Skeletal muscle tissue (tissue), 4 donors: ENCODE data around the gene RBM3. TPM values are rescaled to one million over a fixed set of nuclear protein-coding genes. Genes with fewer than 3 reads are reported as not detected.
"Not testable (repeated sequence)": the region's sequence is repeated elsewhere in the genome, so short reads cannot be mapped to it uniquely, and the experiment has no call there.

Source experiments
- H3K27ac ChIP-seq: one replicate; pipeline ENCODE4 v1.7.0; 2013; ENCODE audit warnings: mild to moderate bottlenecking, low read depth, low read length, inconsistent platforms
- H3K27me3 ChIP-seq, 3 donors: one replicate each; pipeline ENCODE4 v1.7.0; 2013; ENCODE audit warnings: low read length in 3 of 3; ENCODE audit not compliant: control insufficient read depth in 3 of 3, insufficient read depth in 3 of 3
- H3K36me3 ChIP-seq, 3 donors: one replicate each; pipeline ENCODE4 v1.7.0; 2013; ENCODE audit warnings: low read length in 3 of 3; ENCODE audit not compliant: control insufficient read depth in 3 of 3, insufficient read depth in 3 of 3
- H3K4me1 ChIP-seq, 3 donors: one replicate each; pipeline ENCODE4 v1.7.0; 2013; ENCODE audit warnings: low read length in 3 of 3, mild to moderate bottlenecking in 3 of 3; ENCODE audit not compliant: control insufficient read depth in 3 of 3, insufficient read depth in 3 of 3
- H3K4me3 ChIP-seq, 3 donors: one replicate each; pipeline ENCODE4 v1.7.0; 2013; ENCODE audit warnings: low read length in 3 of 3
- H3K9ac ChIP-seq, 3 donors: one replicate each; pipeline ENCODE4 v1.7.0; 2013; ENCODE audit warnings: low read length in 3 of 3, mild to moderate bottlenecking in 3 of 3, moderate library complexity in 2 of 3, low read depth in 1 of 3
- H3K9me3 ChIP-seq, 3 donors: one replicate each; pipeline ENCODE4 v1.7.0; 2013; ENCODE audit warnings: low read length in 3 of 3; ENCODE audit not compliant: control insufficient read depth in 3 of 3
- total RNA-seq: library from RNA; depleted of rRNA; stranded (reverse); fragments of >200 nt; gene quantifications from one replicate; pipeline ENCODE4 v1.2.3, GENCODE V29; 2014
- donor health status: Osteomylitis.

Gene RBM3
- 196 TPM for total RNA-seq

DNA sequence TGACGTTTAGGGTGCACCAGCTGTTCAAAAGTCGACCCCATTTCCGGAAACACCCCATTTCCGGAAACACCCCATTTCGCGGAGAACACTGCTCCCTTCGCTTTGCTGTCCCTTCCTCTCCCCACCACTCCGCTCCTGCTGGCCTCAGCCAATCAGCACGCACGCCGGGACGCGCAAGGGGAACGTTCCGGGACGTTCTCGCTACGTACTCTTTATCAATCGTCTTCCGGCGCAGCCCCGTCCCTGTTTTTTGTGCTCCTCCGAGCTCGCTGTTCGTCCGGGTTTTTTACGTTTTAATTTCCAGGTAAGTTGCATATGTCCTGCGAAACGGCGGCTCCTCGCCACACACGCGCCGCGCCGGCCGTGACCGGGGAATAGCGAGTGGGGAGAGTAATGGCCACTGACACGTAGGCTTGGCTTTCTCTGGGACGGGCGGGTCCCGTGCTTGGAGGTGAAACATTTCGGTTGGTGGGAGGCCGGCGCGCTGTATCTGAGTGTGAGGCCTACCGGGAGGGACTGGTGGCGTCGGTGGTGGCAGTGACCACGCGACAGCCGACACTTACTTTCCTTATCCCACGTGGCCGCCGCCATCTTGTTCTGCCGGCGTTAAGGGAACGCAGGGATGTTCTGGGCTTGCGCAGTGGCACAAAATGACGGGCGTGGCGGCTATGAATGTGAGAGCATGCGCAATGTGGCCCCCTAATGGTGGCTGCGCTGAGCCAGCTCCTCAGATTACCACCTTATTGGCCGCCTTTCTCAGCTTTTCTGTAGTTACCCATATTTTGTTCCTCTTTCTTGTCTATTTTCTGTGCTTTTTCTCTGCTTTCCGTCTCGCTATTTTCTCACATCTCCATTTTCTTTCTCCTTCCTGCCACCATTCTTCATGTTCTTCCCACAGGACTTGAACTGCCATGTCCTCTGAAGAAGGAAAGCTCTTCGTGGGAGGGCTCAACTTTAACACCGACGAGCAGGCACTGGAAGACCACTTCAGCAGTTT, at the start of gene RBM3:
Gene RBM3, plus strand, starts transcription at position 215 of the 997 bp plus-strand sequence. Its CDS starts 697 bp downstream, at position 912.
- no peaks in the 10 kb centered on the region for H3K9me3 ChIP-seq
- H3K4me1 ChIP-seq = peaks cover 11 to 18% (median 16%) of the 10 kb centered on the region in 3 donors
- H3K27me3 ChIP-seq = no peaks in the 10 kb centered on the region
- peaks cover 19 to 28% (median 21%) of the 10 kb centered on the region in 3 donors for H3K36me3 ChIP-seq
- H3K27ac ChIP-seq = peak within 1 kb of the TSS; percentile 99
- peak within 1 kb of the TSS; percentile 71 to 90 (median 84) for H3K4me3 ChIP-seq
- H3K9ac ChIP-seq = peak within 1 kb of the TSS; percentile 90 to 95 (median 94)

GRCh38 chrX:48525853-48526252, 48.4 kb upstream of the RBM3 start:
- not testable (repeated sequence) for H3K9me3 ChIP-seq, H3K27ac ChIP-seq

GRCh38 chrX:48530736-48531135, 43.5 kb upstream of the RBM3 start:
- H3K27ac ChIP-seq = no peak overlapping the region
- no peak overlapping the region for H3K9ac ChIP-seq
- H3K4me1 ChIP-seq = no peaks in the 10 kb centered on the region
- no peak overlapping the region for H3K4me3 ChIP-seq
- no peaks in the 10 kb centered on the region for H3K9me3 ChIP-seq
- H3K27me3 ChIP-seq = no peaks in the 10 kb centered on the region
- H3K36me3 ChIP-seq = peaks cover 2 to 8% (median 3%) of the 10 kb centered on the region in 3 donors

More at GRCh38 chrX:48525853-48526252, 48.4 kb upstream of the RBM3 start:
- not testable (repeated sequence) for H3K27me3 ChIP-seq, H3K36me3 ChIP-seq, H3K4me3 ChIP-seq, H3K9ac ChIP-seq, H3K4me1 ChIP-seq

GRCh38 chrX:48531358-48531959, 42.8 kb upstream of the RBM3 start:
- H3K4me1 ChIP-seq = no peaks in the 10 kb centered on the region
- H3K27ac ChIP-seq = peak overlapping the region; percentile 36
- no peaks in the 10 kb centered on the region for H3K9me3 ChIP-seq
- H3K36me3 ChIP-seq = peaks cover 2 to 8% (median 3%) of the 10 kb centered on the region in 3 donors
- no peak overlapping the region for H3K4me3 ChIP-seq
- H3K27me3 ChIP-seq = no peaks in the 10 kb centered on the region
- H3K9ac ChIP-seq = no peak overlapping the region

- peaks cover 1 to 6% (median 3%) of the 10 kb centered on the region in 3 donors for H3K36me3 ChIP-seq
- no peaks in the 10 kb centered on the region for H3K27me3 ChIP-seq
- H3K4me3 ChIP-seq = no peak overlapping the region
- H3K9ac ChIP-seq = no peak overlapping the region
- H3K27ac ChIP-seq = no peak overlapping the region
- no peaks in the 10 kb centered on the region for H3K9me3 ChIP-seq
- no peaks in the 10 kb centered on the region for H3K4me1 ChIP-seq
Measured at GRCh38 chrX:48532161-48532560, 42.1 kb upstream of the RBM3 start.

DNA sequence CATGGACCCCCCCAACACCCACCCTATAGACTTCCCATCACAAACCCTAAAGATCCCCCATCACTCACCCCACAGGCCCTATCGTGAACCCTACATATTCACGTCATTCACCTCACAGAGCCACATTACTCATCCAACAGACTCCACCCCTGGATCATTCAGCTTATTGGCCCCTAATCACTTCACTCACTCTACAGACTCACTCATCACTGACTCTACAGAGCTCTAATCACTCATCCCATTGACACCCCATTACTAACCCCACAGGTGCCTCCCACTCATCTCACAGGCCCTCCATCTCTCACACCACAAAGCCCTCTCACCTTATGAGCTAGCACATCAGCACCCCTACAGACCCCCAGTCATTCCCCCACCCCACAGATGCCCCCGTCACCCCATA, 41.1 kb upstream of the RBM3 start:
- no peaks in the 10 kb centered on the region for H3K9me3 ChIP-seq
- no peak overlapping the region for H3K4me3 ChIP-seq
- H3K4me1 ChIP-seq = no peaks in the 10 kb centered on the region
- no peaks in the 10 kb centered on the region for H3K27me3 ChIP-seq
- H3K36me3 ChIP-seq = peaks cover 0 to 3% (median 2%) of the 10 kb centered on the region in 3 donors
- no peak overlapping the region for H3K27ac ChIP-seq
- H3K9ac ChIP-seq = no peak overlapping the region

GRCh38 chrX:48538641-48539344, 35.5 kb upstream of the RBM3 start:
- peak overlapping the region; percentile 33 to 79 (median 48) for H3K9ac ChIP-seq
- peaks cover 0 to 6% (median 2%) of the 10 kb centered on the region in 3 donors for H3K4me1 ChIP-seq
- H3K36me3 ChIP-seq = peaks cover 0 to 3% (median 2%) of the 10 kb centered on the region in 3 donors
- no peaks in the 10 kb centered on the region for H3K9me3 ChIP-seq
- H3K27me3 ChIP-seq = no peaks in the 10 kb centered on the region
- peak overlapping the region; percentile 88 for H3K27ac ChIP-seq
- peak overlapping the region; percentile 75 to 84 (median 79) for H3K4me3 ChIP-seq

DNA sequence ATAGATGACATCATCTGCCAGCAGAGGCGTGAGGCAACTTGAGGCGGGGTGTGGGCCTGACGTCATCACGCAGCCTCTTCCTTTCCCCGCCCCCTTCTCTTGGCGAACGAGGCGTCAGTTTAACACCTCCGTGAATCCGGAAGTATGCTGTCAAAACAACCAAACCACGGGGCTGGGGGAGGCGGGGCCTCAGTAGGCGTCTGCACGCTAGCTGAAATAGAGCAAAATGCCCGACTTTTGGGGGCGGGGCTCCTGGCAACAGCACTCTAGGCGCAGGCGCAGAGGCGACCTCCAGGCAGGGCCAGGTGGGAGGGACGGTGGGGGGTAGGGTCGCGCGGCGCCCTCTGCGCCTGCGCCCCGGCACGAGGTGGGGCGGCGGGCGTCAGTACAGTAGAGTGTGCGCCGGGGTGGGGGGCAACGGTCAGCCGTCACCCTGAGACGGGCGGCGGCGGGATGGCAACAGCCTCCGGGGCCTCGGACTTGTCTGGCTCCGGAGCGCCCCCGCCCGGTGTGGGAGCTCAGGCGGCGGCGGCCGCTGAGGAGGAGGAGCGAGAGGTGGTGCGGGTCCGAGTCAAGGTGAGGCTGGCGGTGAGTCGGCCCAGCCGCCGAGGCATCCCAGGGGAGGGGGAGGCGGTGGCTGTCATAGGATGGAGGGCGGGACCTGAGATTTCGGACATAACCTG, 34.8 kb upstream of the RBM3 start, which contains the start of gene TBC1D25:
Gene TBC1D25, plus strand, starts transcription at position 370 of the 683 bp plus-strand sequence. Its CDS starts 84 bp downstream, at position 454.
- peak within 1 kb of the TSS; percentile 88 for H3K27ac ChIP-seq
- H3K4me1 ChIP-seq = peaks cover 0 to 6% (median 2%) of the 10 kb centered on the region in 3 donors
- peak within 1 kb of the TSS; percentile 75 to 84 (median 79) for H3K4me3 ChIP-seq
- H3K9me3 ChIP-seq = no peaks in the 10 kb centered on the region
- peak within 1 kb of the TSS; percentile 65 to 79 (median 71) for H3K9ac ChIP-seq
- H3K36me3 ChIP-seq = peaks cover under 1 to 3% (median 2%) of the 10 kb centered on the region in 3 donors
- no peaks in the 10 kb centered on the region for H3K27me3 ChIP-seq

DNA sequence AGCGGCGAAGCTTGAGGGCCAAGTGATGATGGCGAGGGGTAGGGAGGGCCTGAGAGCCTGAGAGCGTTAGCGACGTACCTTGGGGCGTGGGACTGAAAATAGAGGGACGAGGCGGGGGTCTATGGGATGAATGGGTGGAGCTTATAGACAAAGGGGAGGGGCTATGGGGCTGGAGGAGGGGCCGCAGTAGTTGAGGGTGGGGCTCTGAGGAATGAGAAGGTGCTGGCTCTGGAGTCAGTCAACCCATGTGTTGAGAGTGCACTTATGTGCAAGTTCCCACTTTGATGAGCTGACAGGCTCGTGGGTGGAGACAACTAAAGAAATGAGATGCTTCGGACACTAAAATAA, 34.3 kb upstream of the RBM3 start:
- H3K4me1 ChIP-seq = peaks cover 0 to 6% (median 2%) of the 10 kb centered on the region in 3 donors
- H3K9ac ChIP-seq = peak overlapping the region; percentile 65 to 79 (median 71)
- no peaks in the 10 kb centered on the region for H3K27me3 ChIP-seq
- H3K9me3 ChIP-seq = no peaks in the 10 kb centered on the region
- H3K27ac ChIP-seq = peak overlapping the region; percentile 88
- H3K4me3 ChIP-seq = peak overlapping the region; percentile 75 to 84 (median 79)
- peaks cover 3 to 6% (median 6%) of the 10 kb centered on the region in 3 donors for H3K36me3 ChIP-seq
